GM19463 (cell line): ENCODE measurements around the gene DAB1.
"Not testable (repeated sequence)": the region's sequence is repeated elsewhere in the genome, so short reads cannot be mapped to it uniquely, and the experiment has no call there.

Experiments used
- ATAC-seq: cut with Tn5 transposase; IDR thresholded peaks from one replicate; pipeline ENCODE4 v1.9.1; 2021; ENCODE audit warnings: mild to moderate bottlenecking, moderate library complexity; ENCODE audit not compliant: unreplicated experiment

DAB1 gene

DNA sequence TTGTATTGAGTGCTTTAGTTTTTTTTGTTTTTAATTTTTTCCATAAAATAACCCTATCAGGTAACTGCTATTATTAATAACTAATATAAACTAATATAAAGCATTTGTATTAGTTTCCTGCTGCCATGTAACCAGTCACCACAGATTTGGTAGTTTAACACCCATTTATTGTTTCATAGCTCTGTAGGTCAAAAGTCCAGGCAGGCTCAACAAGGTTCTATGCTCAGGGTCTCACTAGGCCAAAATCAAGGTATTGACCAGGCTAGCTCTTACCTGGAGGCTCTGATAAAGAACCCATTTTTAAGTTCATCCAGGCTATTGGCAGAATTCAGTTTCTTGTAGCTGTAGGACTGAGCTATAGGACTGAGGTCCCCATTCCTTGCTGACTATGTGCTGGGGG lies 189.4 kb downstream of the DAB1 start:
- ATAC-seq = no peak

DNA sequence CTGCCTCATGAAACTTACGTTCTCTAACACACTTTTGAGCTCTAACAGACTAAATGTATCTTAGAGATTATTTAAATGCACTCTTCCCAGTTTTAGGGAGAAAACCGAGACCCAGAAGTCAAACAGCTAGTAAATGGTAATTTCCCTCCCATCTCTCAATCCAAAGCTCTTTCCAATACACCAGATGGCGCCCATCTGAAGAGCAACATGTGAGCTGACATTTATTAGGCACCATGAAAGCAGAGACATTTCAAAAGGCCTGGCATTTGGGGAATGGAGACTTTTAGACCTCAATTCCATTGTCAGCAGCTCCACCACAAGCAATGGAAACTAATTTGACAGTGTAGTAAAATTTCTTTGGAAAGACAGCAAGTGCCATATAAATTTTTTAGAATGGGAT lies 191.4 kb downstream of the DAB1 start:
- no peak for ATAC-seq

DNA sequence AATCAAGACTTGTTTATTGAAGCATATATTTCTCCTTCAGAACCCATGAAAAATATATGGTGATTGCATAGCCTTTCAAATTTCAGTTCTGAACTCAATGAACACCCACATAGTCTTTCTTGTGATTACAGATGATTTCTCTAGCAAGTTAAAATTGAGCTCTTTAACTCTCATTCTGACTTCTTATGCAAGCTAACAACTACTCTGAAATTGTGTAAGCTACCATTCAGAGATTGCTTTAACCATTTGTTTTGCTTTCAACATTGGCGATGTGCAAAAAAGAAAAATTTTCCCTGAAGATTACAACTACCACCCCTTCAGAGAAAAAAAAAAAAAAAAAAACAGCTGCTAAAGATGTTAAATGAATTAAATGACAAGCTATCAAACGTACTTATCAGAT lies 193.9 kb downstream of the DAB1 start:
- ATAC-seq = no peak

DNA sequence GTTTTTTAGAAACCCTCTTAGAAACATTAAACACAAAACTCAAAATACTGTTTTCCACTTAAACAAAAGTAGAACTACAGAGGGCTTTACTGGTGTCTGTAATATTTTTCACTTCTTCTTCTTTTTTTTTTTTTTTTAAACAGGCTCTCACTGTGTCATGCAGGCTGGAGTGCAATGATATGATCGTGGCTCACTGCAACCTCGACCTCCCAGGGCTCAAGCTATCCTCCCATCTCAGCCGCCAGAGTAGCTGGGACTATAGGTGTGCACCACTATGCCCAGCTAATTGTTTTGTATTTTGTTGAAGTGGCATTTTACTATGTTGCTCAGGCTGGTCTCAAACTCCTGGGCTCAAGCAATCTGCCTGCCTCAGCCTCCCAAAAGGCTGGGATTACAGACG lies 194.8 kb downstream of the DAB1 start:
- no peak for ATAC-seq

DNA sequence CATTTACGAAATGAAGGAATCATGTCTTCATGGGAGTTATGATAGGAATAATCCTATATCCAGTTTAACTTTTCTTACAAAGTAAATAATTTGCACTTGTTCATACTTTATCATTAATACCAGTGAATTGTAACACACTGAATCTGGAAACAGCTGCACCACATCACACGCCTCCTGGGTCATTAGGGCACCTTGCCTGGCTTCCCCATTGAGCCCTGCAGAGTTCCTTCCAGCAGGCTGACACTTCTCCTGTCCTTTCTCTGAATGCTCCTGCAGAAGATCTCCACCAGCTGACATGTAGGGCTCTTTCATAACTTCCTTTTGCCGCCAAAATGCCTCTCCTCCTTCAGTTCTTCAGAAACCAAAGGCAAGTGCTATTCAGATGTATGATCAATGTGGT lies 201.1 kb downstream of the DAB1 start:
- ATAC-seq = no peak

DNA sequence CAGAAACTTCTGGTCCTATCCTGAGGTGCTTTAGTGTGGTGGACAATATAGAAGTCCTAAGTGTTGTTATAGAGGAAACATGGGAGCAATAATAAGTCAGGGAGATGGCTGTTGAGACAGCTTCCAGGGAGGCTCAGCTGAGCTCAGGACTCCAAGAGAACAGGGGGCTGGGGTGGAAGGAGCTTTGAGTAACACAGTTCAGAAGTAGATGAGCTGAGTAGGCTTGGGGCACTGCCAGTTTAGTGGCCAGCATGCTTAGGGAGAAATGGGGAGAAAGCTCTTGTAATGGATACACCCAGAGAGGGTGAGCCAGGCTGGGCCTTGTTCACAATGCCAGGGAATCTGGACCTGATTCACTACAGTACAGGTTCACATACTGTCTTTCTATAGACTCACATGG lies 201.6 kb downstream of the DAB1 start:
- no peak for ATAC-seq

DNA sequence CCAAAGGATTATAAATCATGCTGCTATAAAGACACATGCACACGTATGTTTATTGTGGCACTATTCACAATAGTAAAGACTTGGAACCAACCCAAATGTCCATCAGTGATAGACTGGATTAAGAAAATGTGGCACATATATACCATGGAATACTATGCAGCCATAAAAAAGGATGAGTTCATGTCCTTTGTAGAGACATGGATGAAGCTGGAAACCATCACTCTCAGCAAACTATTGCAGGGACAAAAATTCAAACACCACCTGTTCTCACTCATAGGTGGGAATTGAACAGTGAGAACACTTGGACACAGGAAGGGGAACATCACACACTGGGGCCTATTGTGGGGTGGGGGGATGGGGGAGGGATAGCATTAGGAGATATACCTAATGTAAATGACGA lies 203.0 kb downstream of the DAB1 start:
- not testable (repeated sequence) for ATAC-seq

DNA sequence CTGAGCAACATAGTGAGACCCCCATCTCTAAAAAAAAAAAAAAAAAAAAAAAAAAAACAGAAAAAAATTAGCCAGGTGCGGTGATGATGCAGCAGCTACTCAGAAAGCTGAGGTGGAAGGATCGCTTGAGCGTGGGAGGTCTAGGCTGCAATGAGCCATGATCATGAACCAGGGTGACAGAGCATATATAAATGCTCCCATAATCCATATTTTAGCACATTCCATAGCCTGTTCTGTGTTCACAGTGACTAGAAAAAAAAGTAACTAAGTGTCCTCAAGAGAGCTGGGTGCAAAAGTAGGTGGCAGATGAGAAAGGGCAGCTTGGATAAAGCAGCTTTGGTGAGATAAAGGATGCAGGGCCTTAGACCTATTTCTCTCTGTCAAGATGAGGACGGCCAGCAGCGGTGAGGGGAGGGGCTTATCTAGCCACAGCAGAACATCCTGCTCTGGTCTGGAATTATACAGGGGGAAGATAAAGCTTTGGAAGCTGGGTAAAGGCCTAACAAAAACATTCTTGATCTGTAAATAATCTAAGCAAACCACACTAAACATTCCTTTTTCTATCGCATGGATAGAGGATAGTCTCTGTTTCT lies 205.3 kb downstream of the DAB1 start:
- no peak for ATAC-seq

DNA sequence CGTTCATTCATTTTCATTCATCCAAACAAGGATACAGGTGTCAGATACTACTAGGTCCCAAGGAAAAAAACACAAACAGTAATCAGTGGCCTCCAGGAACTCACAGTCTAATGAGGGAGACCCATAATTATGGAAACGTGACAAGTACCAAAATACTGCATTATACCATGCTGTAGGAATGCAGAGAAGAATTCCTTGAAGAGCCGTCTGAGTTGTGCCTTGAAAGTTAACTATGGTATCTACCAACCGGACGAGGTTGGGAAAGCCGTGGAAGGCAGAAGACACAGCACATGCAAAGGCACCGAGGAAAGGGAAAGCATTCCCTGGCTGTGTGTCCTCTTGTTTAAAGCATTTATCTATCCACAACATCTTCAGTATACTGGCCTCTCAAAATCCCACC lies 206.0 kb downstream of the DAB1 start:
- no peak for ATAC-seq

DNA sequence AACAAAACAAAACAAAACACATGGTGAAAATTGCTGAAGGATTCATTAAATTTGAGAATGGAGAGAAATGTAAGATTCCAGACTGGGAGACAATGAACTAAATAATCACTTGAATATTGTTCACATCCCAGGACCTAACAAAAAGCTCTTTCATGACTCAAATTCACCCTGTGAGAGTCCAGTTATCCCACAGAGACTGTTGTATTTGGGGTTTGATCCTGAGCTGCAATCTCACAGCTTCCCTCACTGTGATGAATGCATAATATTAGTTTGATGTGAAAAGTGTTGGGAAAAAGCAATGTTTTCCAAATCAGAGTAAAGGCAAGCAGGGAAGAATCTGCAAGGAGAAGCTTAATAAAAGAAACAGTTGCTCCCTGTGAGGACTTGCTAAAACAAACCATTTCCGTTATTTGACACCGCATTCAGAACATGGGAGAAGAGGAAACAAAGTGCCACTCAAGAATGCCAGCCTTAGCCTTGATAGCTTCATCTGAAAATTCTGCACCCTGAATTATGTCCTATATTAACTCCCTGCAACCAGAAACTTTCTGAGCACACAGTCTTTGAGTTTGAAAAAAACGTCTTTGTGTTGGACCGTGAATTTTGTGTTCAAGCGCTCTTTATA lies 208.8 kb downstream of the DAB1 start:
- no peak for ATAC-seq

DNA sequence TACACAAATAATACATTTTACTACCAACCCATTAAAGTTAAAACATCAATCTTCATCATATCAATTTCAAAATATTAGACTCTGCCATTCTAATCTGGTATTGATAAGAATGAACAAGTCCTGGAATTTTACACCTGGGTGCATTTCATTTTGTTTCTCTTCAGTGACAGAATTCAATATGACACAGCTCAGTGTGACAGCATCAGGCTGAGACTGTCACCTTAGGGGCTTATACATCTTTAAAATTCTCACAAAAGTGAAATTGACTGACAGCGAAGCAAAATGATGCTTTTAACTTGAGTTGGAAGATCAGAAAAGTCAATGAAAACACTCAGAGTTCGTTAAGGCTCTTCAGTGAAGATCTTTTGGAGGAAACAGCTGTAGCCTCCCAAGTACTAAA lies 213.0 kb downstream of the DAB1 start:
- ATAC-seq = no peak

DNA sequence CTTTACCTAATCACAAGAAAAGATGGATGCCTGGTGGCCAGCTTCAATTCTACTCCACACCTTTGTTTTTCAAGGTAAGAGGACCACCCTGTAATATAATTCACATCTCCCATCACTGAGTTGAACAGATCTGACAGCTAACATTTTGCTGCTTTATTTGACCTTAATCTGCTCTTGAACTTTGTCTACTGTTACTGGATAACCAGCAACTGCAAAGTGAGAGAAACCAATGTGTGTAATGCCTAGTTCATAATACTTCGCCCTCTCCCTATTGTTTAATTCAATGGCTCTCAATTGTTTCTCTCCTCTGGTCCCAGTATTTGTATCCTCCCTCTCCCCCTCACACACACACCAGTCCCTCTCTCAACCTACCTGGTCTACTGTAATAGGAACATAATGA lies 214.4 kb downstream of the DAB1 start:
- ATAC-seq = no peak

DNA sequence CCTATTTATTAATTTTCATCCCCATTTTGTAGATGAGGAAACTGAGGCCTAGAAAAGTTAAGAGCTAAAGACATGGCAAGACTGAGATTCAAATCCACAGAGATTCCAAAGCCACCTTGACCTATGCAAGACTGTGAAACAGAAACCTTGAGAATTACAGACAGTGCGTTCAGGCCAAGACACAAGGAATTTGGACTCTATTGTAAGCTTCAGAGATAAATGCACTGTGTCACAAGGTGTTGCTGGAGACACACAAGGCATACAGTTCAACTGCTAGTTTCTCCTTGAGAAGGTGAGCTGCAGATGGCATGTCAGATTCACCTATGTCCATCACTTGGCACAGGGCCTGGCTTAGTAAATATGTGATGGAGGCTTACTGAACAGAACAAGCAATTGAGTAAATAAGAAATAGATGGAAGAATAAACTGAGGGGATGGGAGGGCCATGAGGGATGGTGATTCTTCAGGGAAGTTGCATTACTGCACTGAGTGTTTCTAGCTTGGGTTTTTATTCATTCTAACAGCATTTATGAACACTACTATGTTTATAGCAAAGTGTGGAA lies 215.0 kb downstream of the DAB1 start:
- no peak for ATAC-seq

DNA sequence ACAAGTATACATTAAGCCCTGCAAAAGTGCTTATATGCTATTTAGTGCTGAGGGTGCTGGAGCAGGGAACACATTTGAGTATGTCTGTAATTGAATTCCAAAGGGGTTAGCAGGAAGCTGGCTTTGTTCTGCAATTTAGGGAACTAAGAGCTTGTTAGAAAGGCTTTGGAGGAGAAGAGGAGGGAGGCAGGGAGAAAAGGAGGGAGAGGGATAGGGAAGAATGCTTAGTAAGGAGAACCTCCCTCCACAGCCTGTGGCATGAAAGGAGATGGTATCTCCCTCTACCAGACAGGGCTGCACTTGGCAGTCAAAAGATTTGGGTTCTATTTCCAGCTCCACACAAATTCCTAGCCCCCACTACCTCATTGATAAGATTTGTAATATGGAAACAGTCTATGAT lies 217.8 kb downstream of the DAB1 start:
- no peak for ATAC-seq

DNA sequence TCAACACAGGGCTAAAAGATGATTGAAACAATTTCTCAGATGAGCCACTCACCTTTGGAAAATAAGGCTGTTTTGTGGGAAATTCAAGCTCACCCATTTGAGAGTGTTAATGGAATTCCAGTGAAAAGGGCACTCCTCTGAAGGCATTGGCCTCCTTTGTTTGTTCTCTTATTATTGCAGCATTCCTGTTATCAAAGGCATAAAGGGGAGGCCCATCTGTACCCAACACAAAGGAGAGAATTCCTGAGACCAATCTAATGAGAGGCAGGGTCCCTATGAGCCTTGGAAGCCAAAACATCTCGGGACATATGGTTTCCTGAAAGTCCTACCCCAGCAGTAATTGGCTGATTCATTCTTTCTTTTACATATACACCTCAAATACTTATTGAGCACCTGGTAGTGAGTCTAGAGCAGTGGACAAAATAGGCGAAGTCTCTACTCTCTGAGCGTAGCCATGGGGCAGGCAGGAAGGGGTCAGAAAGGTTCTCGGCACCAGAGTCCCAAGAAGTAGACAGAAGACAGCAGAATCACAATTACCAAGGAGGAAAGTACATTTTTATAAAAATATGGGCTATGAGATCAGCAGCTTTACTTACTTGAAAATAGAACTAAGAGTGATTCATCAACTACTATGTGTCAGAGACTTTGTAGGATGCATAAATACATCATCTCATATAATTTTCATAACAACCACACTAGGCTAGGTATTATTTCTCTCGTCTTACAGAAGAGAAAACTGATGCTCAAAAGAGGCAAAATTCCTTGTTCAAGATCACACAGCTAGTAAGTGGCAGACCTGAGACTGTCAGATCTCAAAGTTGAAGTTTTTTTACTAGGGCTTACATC lies 218.7 kb downstream of the DAB1 start:
- ATAC-seq = no peak

DNA sequence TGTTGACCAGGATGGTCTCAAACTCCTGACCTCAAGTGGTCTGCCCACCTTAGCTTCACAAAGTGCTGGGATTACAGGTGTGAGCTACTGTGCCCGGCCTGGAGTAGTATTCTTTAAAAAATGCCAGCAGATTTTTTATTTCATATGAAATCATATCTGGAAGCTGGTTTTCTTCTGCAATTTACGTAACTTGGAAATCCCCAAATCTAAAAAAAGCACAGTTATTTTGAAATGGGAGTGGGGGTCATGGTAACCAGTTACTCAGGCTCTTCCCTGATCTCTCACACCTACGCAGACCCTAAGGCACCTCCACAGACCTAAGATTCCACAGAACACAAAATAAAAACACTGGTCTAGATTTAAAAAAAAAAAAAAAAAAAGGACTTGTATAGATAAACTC lies 219.8 kb downstream of the DAB1 start:
- no peak for ATAC-seq

DNA sequence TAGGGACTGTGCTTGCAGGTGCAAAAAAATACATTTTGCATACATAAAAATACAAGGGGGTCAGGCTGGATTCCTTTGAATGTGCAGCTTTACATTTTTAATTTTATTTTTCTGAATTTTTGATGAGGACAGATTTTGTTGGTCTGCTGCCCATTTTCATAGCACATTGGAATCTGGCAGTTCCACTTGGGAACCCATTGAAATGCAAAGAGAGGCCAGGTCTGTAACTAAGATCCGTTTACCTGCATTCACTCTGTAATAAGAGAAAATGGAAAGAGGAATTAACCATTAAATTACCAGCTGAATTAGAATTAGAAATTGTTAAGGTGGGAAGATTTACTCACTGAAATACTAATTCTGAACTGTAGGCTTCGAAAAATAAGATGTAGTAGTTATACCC lies 221.6 kb downstream of the DAB1 start:
- ATAC-seq = no peak

DNA sequence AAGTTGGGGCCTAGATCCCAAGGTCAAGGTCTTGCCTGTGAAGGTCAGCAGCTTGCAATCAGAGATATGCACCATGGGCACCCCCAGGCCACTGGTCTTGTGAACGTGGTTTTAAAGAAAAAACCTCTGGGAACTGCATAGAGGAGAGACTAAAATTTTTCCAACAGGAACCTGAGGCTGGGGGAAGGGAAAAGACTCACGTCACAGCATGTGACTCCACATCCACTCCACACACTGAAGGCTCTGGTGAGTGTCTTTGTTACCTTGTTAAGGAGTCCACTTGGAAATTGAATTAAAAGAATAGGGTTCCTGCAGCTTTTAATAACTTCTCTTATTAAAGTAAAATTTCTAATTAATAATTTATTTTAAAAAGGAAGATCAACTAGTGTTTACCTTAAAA lies 224.9 kb downstream of the DAB1 start:
- no peak for ATAC-seq

DNA sequence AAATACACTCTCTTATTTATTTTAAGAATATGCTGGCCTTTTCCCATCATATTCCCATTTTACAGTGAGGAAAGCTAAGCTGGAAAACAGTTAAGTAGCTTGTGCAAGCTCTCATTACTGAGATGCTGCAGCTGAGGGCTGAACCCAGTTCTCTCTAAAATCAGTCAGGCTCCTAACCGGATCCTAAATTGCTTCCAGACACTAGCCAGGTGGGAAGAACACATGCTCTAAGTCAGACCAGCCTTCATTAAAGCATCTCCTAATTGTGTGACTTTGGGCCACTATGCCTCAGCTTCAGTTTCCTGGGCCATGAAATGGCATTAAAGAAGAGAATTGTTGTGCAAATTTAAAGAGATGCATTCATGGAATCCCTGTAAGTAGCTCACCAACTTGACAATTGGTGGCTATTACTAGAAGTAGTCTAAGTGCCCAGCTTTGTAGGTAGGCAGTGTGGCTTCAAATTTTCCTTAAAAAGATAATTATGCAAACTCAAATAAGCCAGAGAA lies 228.4 kb downstream of the DAB1 start:
- no peak for ATAC-seq

DNA sequence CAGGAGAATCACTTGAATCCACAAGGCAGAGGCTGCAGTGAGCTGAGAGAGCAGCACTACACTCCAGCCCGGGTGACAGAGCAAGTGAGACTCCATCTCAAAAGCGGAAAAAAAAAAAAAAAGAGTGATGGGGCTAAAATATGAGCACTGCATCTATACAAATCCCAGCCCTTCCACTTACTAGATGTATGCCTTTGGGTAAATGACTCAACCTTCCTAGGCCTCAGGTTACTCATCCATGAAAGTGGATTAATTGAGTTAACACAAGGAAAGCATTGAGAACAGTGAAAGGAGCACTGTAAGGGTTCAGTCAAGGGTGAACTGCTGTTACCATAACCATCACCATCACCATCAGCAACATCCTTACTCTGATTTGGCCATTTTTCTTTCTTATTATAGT lies 231.6 kb downstream of the DAB1 start:
- ATAC-seq = no peak

DNA sequence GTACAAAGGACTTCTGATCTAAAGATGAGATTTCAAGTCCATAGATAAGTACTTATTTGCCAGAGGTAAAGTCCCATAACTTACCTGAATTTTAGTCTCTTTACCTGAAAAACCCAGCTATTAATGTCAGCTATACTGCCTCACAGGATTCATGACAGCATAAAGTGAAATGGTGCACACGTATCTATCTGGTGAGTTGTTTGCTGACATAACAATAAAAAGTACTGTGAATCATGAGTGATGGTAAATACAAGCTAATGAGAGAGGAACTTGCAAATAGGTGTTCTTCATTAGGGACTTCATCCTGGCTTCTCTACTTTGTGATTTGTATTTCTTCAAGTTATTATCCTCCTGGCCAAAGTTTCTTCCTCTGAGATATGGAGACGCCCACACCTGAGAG lies 233.0 kb downstream of the DAB1 start:
- ATAC-seq = no peak

DNA sequence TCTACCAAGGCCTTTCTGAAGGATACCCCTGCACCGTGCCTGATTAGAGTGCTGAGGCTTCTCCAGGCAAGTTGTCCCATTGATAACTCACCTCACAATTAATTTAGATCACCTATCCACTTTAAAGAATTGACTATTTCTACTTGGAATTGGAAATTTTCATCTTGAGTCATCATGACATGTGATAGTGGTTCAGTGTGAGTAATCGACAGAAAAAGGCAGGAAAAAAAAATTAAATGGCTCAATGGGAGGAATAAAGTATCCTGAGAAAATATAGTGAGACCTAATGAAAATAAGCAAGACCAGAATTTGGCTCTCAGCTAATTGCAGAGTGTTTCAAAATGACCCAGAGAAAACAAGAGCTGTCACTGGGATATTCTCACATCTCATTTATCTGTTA lies 235.7 kb downstream of the DAB1 start:
- no peak for ATAC-seq
